ENCODE results near the gene ZFPM1.
A peak's percentile ranks its signal among the peaks of the same experiment; 100 is the strongest.

ZFPM1 gene

GRCh38 chr16:88451586-88452481, 1.2 kb upstream of the ZFPM1 start:
- DNase-seq = no peak

- peak; percentile 92 for DNase-seq
Observed at GRCh38 chr16:88452482-88453216, 431 bp upstream of the ZFPM1 start.

GRCh38 chr16:88453611-88454522, 787 bp downstream of the ZFPM1 start:
- DNase-seq = no peak

GRCh38 chr16:88454523-88454947, 1.5 kb downstream of the ZFPM1 start:
- no peak for DNase-seq

GRCh38 chr16:88455610-88456355, 2.7 kb downstream of the ZFPM1 start:
- no peak for DNase-seq

- DNase-seq = no peak
Observed at GRCh38 chr16:88456356-88457292, 3.5 kb downstream of the ZFPM1 start.

GRCh38 chr16:88458039-88458772, 5.1 kb downstream of the ZFPM1 start:
- no peak for DNase-seq

GRCh38 chr16:88458773-88459235, 5.7 kb downstream of the ZFPM1 start:
- DNase-seq = no peak

- DNase-seq = no peak
Observed at GRCh38 chr16:88459366-88460073, 6.4 kb downstream of the ZFPM1 start.

- DNase-seq = no peak
Observed at GRCh38 chr16:88460496-88461330, 7.6 kb downstream of the ZFPM1 start.

- peak; percentile 55 for DNase-seq
Observed at GRCh38 chr16:88461331-88462269, 8.5 kb downstream of the ZFPM1 start.

GRCh38 chr16:88462396-88462795, 9.3 kb downstream of the ZFPM1 start:
- DNase-seq = no peak

GRCh38 chr16:88463411-88463810, 10.3 kb downstream of the ZFPM1 start:
- DNase-seq = no peak

GRCh38 chr16:88464447-88465318, 11.6 kb downstream of the ZFPM1 start:
- DNase-seq = no peak

GRCh38 chr16:88465387-88465983, 12.4 kb downstream of the ZFPM1 start:
- DNase-seq = no peak
